Activated CD4-positive, alpha-beta memory T cell treated with anti-CD3 and anti-CD28 coated beads for 36 hours (primary cell): Measurements from ENCODE around the gene RNF214. TPM values are rescaled to one million over a fixed set of nuclear protein-coding genes. Genes with fewer than 3 reads are reported as not detected.
A peak's percentile ranks its signal among the peaks of the same experiment; 100 is the strongest.
"Not testable (repeated sequence)": the region's sequence is repeated elsewhere in the genome, so short reads cannot be mapped to it uniquely, and the experiment has no call there.

ENCODE experiments used
- CTCF ChIA-PET: fragments of 350-600 bp; sonication (Branson Sonifier 250); formaldehyde crosslinking; loops from one replicate; lab custom pipeline; 2021; ENCODE audit warnings: antibody characterized with exemption, inconsistent platforms; lab: Charles Lee
- POLR2A ChIA-PET: fragments of 350-600 bp; sonication (Branson Sonifier 250); formaldehyde crosslinking; loops from one replicate; lab custom pipeline; 2021; ENCODE audit warnings: antibody characterized with exemption; lab: Charles Lee
- DNase-seq: peaks from one replicate; pipeline ENCODE4 v3.0.0-alpha.2; 2020
- H3K27ac Mint-ChIP-seq: one replicate; pipeline ENCODE4 v1.8.0; 2021; ENCODE audit warnings: mixed read lengths
- H3K27me3 Mint-ChIP-seq: one replicate; pipeline ENCODE4 v1.8.0; 2021; ENCODE audit warnings: mixed read lengths
- H3K36me3 Mint-ChIP-seq: one replicate; pipeline ENCODE4 v1.8.0; 2021; ENCODE audit warnings: mixed read lengths
- H3K4me1 Mint-ChIP-seq: one replicate; pipeline ENCODE4 v1.8.0; 2021; ENCODE audit warnings: low read depth, mixed read lengths
- H3K4me3 Mint-ChIP-seq: one replicate; pipeline ENCODE4 v1.8.0; 2021; ENCODE audit warnings: mild to moderate bottlenecking, mixed read lengths
- H3K9me3 Mint-ChIP-seq: one replicate; pipeline ENCODE4 v1.8.0; 2021; ENCODE audit warnings: mixed read lengths
- intact Hi-C: fragments of 100-400 bp; cut with micrococcal nuclease; formaldehyde crosslinking; loops from one replicate; pipeline ENCODE4 v1.15.1; 2023
- total RNA-seq, 2 experiments: library from RNA; stranded (reverse); gene quantifications; one replicate each; pipeline ENCODE4 v1.2.3, GENCODE V29; 2021

RNF214 gene
- total RNA-seq, 2 experiments from 2014 or later: 16.9 to 18.3 TPM

- ChIA-PET POLR2A (no interaction called here), CTCF (no interaction called here)
- Mint-ChIP-seq H3K9me3 (no peaks in the 10 kb centered on the region), H3K27me3 (no peaks in the 10 kb centered on the region), H3K4me1 (no peaks in the 10 kb centered on the region), H3K36me3 (peaks cover 25% of the 10 kb centered on the region), H3K4me3 (no peak overlapping the region), H3K27ac (no peak overlapping the region)
- intact Hi-C loops: no loop called here
- no peak for DNase-seq
These were observed 19.0 kb downstream of the RNF214 start for GRCh38 chr11:117251506-117251905.

GRCh38 chr11:117255966-117256365, 23.5 kb downstream of the RNF214 start:
- DNase-seq: no peak

GRCh38 chr11:117256573-117256972, 24.1 kb downstream of the RNF214 start:
- peaks cover 10% of the 10 kb centered on the region for H3K36me3 Mint-ChIP-seq
- CTCF ChIA-PET: no interaction called here
- no peaks in the 10 kb centered on the region for H3K4me1 Mint-ChIP-seq
- POLR2A ChIA-PET: no interaction called here
- intact Hi-C loops: no loop called here
- H3K9me3 Mint-ChIP-seq: no peaks in the 10 kb centered on the region
- H3K4me3 Mint-ChIP-seq: no peak overlapping the region
- H3K27me3 Mint-ChIP-seq: no peaks in the 10 kb centered on the region
- H3K27ac Mint-ChIP-seq: no peak overlapping the region
- DNase-seq: no peak

More at GRCh38 chr11:117255966-117256365, 23.5 kb downstream of the RNF214 start:
- POLR2A ChIA-PET: no interaction called here
- Mint-ChIP-seq H3K36me3 (peaks cover 11% of the 10 kb centered on the region), H3K27ac (no peak overlapping the region), H3K4me1 (no peaks in the 10 kb centered on the region), H3K4me3 (no peak overlapping the region), H3K9me3 (no peaks in the 10 kb centered on the region), H3K27me3 (no peaks in the 10 kb centered on the region)
- intact Hi-C loops: no loop called here
- CTCF ChIA-PET: no interaction called here

GRCh38 chr11:117258576-117258975, 26.1 kb downstream of the RNF214 start:
- Mint-ChIP-seq H3K4me3 (no peak overlapping the region), H3K27me3 (no peaks in the 10 kb centered on the region), H3K9me3 (no peaks in the 10 kb centered on the region), H3K4me1 (no peaks in the 10 kb centered on the region), H3K36me3 (peaks cover 5% of the 10 kb centered on the region), H3K27ac (no peak overlapping the region)
- CTCF ChIA-PET: no interaction called here
- intact Hi-C loops: no loop called here
- DNase-seq: no peak
- POLR2A ChIA-PET: no interaction called here

GRCh38 chr11:117259417-117259816, 26.9 kb downstream of the RNF214 start:
- CTCF ChIA-PET: no interaction called here
- H3K9me3 Mint-ChIP-seq: no peaks in the 10 kb centered on the region
- H3K4me1 Mint-ChIP-seq: no peaks in the 10 kb centered on the region
- no peak for DNase-seq
- POLR2A ChIA-PET: no interaction called here
- peaks cover under 1% of the 10 kb centered on the region for H3K36me3 Mint-ChIP-seq
- H3K4me3 Mint-ChIP-seq: no peak overlapping the region
- intact Hi-C loops: no loop called here
- no peak overlapping the region for H3K27ac Mint-ChIP-seq
- no peaks in the 10 kb centered on the region for H3K27me3 Mint-ChIP-seq

- CTCF ChIA-PET, H3K36me3 Mint-ChIP-seq, H3K4me1 Mint-ChIP-seq, H3K27me3 Mint-ChIP-seq, H3K27ac Mint-ChIP-seq, H3K4me3 Mint-ChIP-seq, H3K9me3 Mint-ChIP-seq, intact Hi-C loops, DNase-seq: not testable (repeated sequence)
- POLR2A ChIA-PET: interaction anchor here (0.8 kb wide), 1 partner anchor 8 kb away, joined by 3 read pairs; no protein-coding TSS in a partner anchor
These were observed 32.3 kb downstream of the RNF214 start for GRCh38 chr11:117264624-117265323.

- Mint-ChIP-seq H3K4me3 (no peak overlapping the region), H3K27ac (no peak overlapping the region), H3K27me3 (no peaks in the 10 kb centered on the region), H3K36me3 (peaks cover 4% of the 10 kb centered on the region), H3K9me3 (no peaks in the 10 kb centered on the region), H3K4me1 (no peaks in the 10 kb centered on the region)
- intact Hi-C loops: no loop called here
- ChIA-PET POLR2A (no interaction called here), CTCF (no interaction called here)
- DNase-seq: no peak
These were observed 33.3 kb downstream of the RNF214 start for GRCh38 chr11:117265745-117266144.

GRCh38 chr11:117269856-117270255, 37.4 kb downstream of the RNF214 start:
- DNase-seq: no peak
- Mint-ChIP-seq H3K36me3 (peaks cover 14% of the 10 kb centered on the region), H3K4me1 (peaks cover 7% of the 10 kb centered on the region), H3K27ac (no peak overlapping the region), H3K4me3 (no peak overlapping the region), H3K9me3 (peaks cover 5% of the 10 kb centered on the region), H3K27me3 (no peaks in the 10 kb centered on the region)
- intact Hi-C loops: no loop called here
- ChIA-PET CTCF (no interaction called here), POLR2A (no interaction called here)

- ChIA-PET CTCF (no interaction called here), POLR2A (interaction anchor here (1.3 kb wide), 1 partner anchor 11 kb away, joined by 4 read pairs; no protein-coding TSS in a partner anchor)
- H3K27me3 Mint-ChIP-seq: no peaks in the 10 kb centered on the region
- H3K4me3 Mint-ChIP-seq: no peak overlapping the region
- no peak for DNase-seq
- intact Hi-C loops: no loop called here
- H3K36me3 Mint-ChIP-seq: peaks cover 14% of the 10 kb centered on the region
- H3K27ac Mint-ChIP-seq: no peak overlapping the region
- peaks cover 19% of the 10 kb centered on the region for H3K4me1 Mint-ChIP-seq
- peaks cover 5% of the 10 kb centered on the region for H3K9me3 Mint-ChIP-seq
These were observed 38.7 kb downstream of the RNF214 start for GRCh38 chr11:117271208-117271607.

GRCh38 chr11:117272175-117272574, 39.7 kb downstream of the RNF214 start:
- H3K9me3 Mint-ChIP-seq, DNase-seq, H3K4me3 Mint-ChIP-seq, H3K27me3 Mint-ChIP-seq, H3K27ac Mint-ChIP-seq, CTCF ChIA-PET, intact Hi-C loops: not testable (repeated sequence)
- Mint-ChIP-seq H3K4me1 (peaks cover 19% of the 10 kb centered on the region), H3K36me3 (peaks cover 13% of the 10 kb centered on the region)
- POLR2A ChIA-PET: interaction anchor here (1.3 kb wide), 1 partner anchor 10 kb away, joined by 4 read pairs; no protein-coding TSS in a partner anchor

- CTCF ChIA-PET: interaction anchor here (1.0 kb wide), 1 partner anchor 11 kb away, joined by 3 read pairs; no protein-coding TSS in a partner anchor
- H3K27me3 Mint-ChIP-seq: no peaks in the 10 kb centered on the region
- no peak for DNase-seq
- intact Hi-C loops: no loop called here
- peaks cover 13% of the 10 kb centered on the region for H3K36me3 Mint-ChIP-seq
- H3K4me3 Mint-ChIP-seq: no peak overlapping the region
- POLR2A ChIA-PET: no interaction called here
- H3K4me1 Mint-ChIP-seq: peaks cover 24% of the 10 kb centered on the region
- H3K27ac Mint-ChIP-seq: no peak overlapping the region
- peaks cover 5% of the 10 kb centered on the region for H3K9me3 Mint-ChIP-seq
These were observed 41.2 kb downstream of the RNF214 start for GRCh38 chr11:117273550-117274289.

GRCh38 chr11:117278347-117278746, 45.9 kb downstream of the RNF214 start:
- H3K4me3 Mint-ChIP-seq: no peak overlapping the region
- intact Hi-C loops: no loop called here
- DNase-seq: no peak
- peaks cover 3% of the 10 kb centered on the region for H3K9me3 Mint-ChIP-seq
- peaks cover 53% of the 10 kb centered on the region for H3K4me1 Mint-ChIP-seq
- H3K27ac Mint-ChIP-seq: peak overlapping the region; percentile 50
- no peaks in the 10 kb centered on the region for H3K27me3 Mint-ChIP-seq
- ChIA-PET POLR2A (no interaction called here), CTCF (no interaction called here)
- H3K36me3 Mint-ChIP-seq: peaks cover 30% of the 10 kb centered on the region
